ENCODE measurements around the gene RPLP2. TPM values are rescaled to one million over a fixed set of nuclear protein-coding genes. Genes with fewer than 3 reads are reported as not detected.

The RPLP2 gene
- total and polyA plus RNA-seq, 2 experiments from 2014 or later: 263 to 726 TPM

DNA sequence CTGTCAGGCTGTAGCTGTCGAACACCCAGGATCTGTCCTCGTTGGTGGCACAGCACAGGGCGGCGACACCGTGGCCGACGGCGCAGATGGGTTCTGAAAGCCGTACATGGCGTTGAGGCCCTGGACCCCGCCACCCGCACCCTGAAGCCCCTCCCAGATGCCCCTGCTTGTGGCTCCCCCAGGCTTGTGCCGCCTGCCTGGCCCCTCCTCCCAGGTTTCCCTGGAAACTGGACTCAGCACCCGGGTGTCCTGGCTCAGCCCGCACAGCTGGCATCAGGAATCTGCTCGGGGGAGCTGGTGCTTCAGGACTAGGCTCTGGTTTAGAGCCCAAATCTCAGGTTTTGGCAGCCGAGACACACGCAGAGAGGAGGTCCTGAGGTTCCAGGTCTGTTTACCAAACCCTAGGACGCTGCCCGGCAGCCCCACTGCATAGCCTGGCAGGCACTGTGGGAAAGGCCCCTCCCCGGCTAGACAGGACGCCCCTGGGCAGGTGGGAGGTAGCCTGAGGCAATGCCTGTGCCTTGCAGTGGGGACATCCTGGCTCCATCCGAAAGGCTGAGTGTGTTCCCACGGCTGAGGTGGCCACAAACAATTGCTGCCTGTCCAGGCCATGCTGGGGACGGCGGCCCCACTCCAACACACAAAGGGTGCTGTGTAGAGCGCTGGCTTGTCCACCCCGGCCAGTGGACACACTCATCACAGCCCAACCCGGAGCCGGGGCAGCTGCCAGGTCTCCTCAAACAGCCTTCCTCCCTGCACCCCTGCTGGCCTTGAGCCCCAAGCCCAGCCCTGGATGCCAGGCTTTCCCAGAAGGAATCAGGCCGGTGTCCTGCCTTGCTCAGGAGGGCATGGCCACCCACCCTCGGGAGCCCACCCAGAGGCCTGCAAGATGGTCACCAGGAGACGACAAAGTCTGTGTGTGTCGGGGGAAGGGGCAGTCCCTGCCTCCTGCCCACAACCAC, 37.1 kb upstream of the RPLP2 start:
- Histone ChIP-seq H2AFZ (no peak overlapping the region), H3K9me2 (ENCODE audit: insufficient read depth) (no peaks in the 10 kb centered on the region), H3K9me3 (ENCODE audit: low read depth) (no peaks in the 10 kb centered on the region), H3K4me2 (ENCODE audit: unreplicated experiment) (no peak overlapping the region), H3K27ac (no peak overlapping the region), H3K36me3 (ENCODE audit: low read depth) (peaks cover 9% of the 10 kb centered on the region; the same call in 1 of the 2 replicates), H3K4me1 (ENCODE audit: insufficient read depth) (peaks cover 10% of the 10 kb centered on the region), H4K20me1 (ENCODE audit: insufficient read depth) (no peaks in the 10 kb centered on the region), H3K79me2 (ENCODE audit: insufficient read depth) (peaks cover 72% of the 10 kb centered on the region), H3K27me3 (replicated peaks; ENCODE audit: insufficient read depth) (no peaks in the 10 kb centered on the region), H3K9ac (no peak overlapping the region), H3F3A (ENCODE audit: insufficient read depth) (0 out of 2 replicates have a peak, but pooled peaks cover 4% of the 10 kb centered on the region), H3K4me3 (no peak overlapping the region)
- WGBS, 2 experiments (ENCODE audit: low coverage in 1 of 2, low lambda C conversion rate in 2 of 2, missing lambda C conversion rate in 2 of 2): 81 to 87% methylated on average over 28 to 30 of the region's 34 CpGs
- DNase-seq: no peak
- in situ Hi-C loops (cut with MboI): no loop called here
- no peak for TF ChIP-seq EZH2 (IDR thresholded peaks at IDR 0.05; ENCODE audit: insufficient read depth, poor library complexity, severe bottlenecking)
- TF ChIP-seq EZH2phosphoT487 (IDR thresholded peaks at IDR 0.05; ENCODE audit: insufficient read depth, low read depth): no peak

DNA sequence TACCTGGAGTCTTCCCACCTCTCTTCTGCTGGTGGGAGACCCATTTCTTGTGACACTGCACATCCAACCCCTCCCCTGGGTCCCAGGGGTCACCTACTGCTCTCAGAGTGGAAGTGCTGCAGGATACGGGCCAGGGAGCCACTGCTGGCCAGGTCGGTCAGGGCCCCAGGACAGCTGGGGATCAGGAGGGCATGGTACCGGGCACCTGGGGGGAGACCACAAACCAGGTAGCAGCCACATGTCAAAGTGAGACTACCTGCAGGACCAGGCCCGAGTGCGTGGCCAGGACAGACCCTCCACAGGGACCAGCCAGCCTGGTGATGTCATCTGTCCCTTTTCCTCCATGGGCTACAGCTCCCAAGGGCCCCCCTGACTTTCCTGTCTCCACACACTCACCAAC, 36.3 kb upstream of the RPLP2 start:
- 90 to 95% methylated on average over 5 of the region's 5 CpGs for WGBS, 2 experiments (ENCODE audit: low coverage in 1 of 2, low lambda C conversion rate in 2 of 2, missing lambda C conversion rate in 2 of 2)
- Histone ChIP-seq H3K9me3 (ENCODE audit: low read depth) (no peaks in the 10 kb centered on the region), H3K9ac (no peak overlapping the region), H3F3A (ENCODE audit: insufficient read depth) (0 out of 2 replicates have a peak, but pooled peaks cover 4% of the 10 kb centered on the region), H3K4me1 (ENCODE audit: insufficient read depth) (peaks cover 15% of the 10 kb centered on the region), H3K36me3 (ENCODE audit: low read depth) (peaks cover 9% of the 10 kb centered on the region; the same call in 1 of the 2 replicates), H3K4me2 (ENCODE audit: unreplicated experiment) (no peak overlapping the region), H3K79me2 (ENCODE audit: insufficient read depth) (peaks cover 79% of the 10 kb centered on the region), H3K4me3 (no peak overlapping the region), H4K20me1 (ENCODE audit: insufficient read depth) (no peaks in the 10 kb centered on the region), H3K9me2 (ENCODE audit: insufficient read depth) (no peaks in the 10 kb centered on the region), H2AFZ (no peak overlapping the region), H3K27ac (no peak overlapping the region), H3K27me3 (replicated peaks; ENCODE audit: insufficient read depth) (no peaks in the 10 kb centered on the region)
- in situ Hi-C loops (cut with MboI): no loop called here
- TF ChIP-seq EZH2 (IDR thresholded peaks at IDR 0.05; ENCODE audit: insufficient read depth, poor library complexity, severe bottlenecking): no peak
- no peak for TF ChIP-seq EZH2phosphoT487 (IDR thresholded peaks at IDR 0.05; ENCODE audit: insufficient read depth, low read depth)
- DNase-seq: no peak

DNA sequence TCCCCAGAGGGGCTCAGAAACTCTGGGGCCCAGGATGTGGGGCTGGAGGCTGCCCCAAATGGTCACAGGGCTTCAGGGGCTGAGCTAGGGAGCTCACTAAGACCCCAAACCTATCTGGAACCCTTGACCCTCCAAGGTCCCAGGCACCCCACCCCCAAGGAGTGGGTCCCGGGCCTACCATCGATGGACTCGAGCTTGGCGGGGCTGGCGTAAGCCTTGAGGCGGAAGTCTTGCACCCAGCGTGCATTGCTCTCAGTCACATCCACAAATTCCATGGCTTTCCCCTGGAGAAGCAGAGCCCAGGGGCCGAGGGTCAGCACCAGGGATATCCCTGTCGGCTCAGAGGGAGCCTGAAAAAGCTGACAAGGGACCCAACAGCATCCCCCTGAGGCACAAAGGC, 35.9 kb upstream of the RPLP2 start:
- 96 to 99% methylated on average over 9 of the region's 9 CpGs for WGBS, 2 experiments (ENCODE audit: low coverage in 1 of 2, low lambda C conversion rate in 2 of 2, missing lambda C conversion rate in 2 of 2)
- Histone ChIP-seq H3K4me2 (ENCODE audit: unreplicated experiment) (no peak overlapping the region), H3F3A (ENCODE audit: insufficient read depth) (no peaks in the 10 kb centered on the region), H3K9me2 (ENCODE audit: insufficient read depth) (no peaks in the 10 kb centered on the region), H4K20me1 (ENCODE audit: insufficient read depth) (no peaks in the 10 kb centered on the region), H3K4me1 (ENCODE audit: insufficient read depth) (peaks cover 15% of the 10 kb centered on the region), H3K9me3 (ENCODE audit: low read depth) (no peaks in the 10 kb centered on the region), H3K27me3 (replicated peaks; ENCODE audit: insufficient read depth) (no peaks in the 10 kb centered on the region), H2AFZ (no peak overlapping the region), H3K27ac (no peak overlapping the region), H3K4me3 (no peak overlapping the region), H3K9ac (no peak overlapping the region), H3K79me2 (ENCODE audit: insufficient read depth) (peaks cover 83% of the 10 kb centered on the region), H3K36me3 (ENCODE audit: low read depth) (peaks cover 9% of the 10 kb centered on the region; the same call in 1 of the 2 replicates)
- no peak for DNase-seq
- TF ChIP-seq EZH2phosphoT487 (IDR thresholded peaks at IDR 0.05; ENCODE audit: insufficient read depth, low read depth): no peak
- no peak for TF ChIP-seq EZH2 (IDR thresholded peaks at IDR 0.05; ENCODE audit: insufficient read depth, poor library complexity, severe bottlenecking)
- in situ Hi-C loops (cut with MboI): no loop called here

DNA sequence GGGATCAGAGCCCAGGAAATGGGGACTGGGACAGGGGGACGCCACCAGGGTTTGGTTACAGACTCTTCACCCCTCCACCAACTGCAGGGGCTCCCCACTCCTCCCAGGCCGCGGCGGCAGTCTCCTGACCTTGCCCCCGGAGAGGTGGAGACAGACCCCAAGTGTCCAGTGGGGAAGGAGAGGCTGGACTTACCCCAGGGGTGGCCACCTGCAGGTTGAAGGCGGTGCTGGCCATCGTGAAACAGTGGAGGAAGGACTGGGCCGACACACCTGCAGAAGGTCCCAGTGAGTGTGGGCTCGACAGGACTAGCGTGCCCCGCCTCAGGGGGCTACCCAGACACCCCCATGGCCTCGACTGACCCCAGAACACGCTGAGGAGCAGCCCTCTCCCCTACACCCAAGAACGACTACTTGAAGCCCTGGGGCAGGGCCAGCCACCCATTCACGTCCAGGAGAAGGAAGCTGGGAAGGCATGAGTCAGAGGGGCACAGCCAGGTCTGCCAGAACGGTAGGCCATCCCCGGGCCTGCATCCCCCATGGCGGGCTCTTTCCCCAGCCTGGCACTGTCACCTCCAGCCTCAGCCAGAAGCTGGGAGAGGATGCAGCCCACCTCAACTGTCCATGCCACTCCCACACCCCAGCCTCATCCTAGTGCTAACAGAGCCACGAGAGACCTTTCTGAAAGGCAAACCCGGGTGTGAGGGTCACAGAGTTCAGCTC, 34.7 kb upstream of the RPLP2 start:
- WGBS, 2 experiments (ENCODE audit: low coverage in 1 of 2, low lambda C conversion rate in 2 of 2, missing lambda C conversion rate in 2 of 2): 44 to 49% methylated on average over 19 to 20 of the region's 20 CpGs
- H3F3A ChIP-seq (ENCODE audit: insufficient read depth): no peaks in the 10 kb centered on the region
- H3K9me2 ChIP-seq (ENCODE audit: insufficient read depth): no peaks in the 10 kb centered on the region
- no peaks in the 10 kb centered on the region for H3K27me3 ChIP-seq (replicated peaks; ENCODE audit: insufficient read depth)
- peak overlapping the region; percentile 86 for H3K4me3 ChIP-seq
- H3K9ac ChIP-seq: peak overlapping the region; percentile 94
- peaks cover 89% of the 10 kb centered on the region for H3K79me2 ChIP-seq (ENCODE audit: insufficient read depth)
- DNase-seq: peak; percentile 78
- peaks cover 6% of the 10 kb centered on the region; the same call in 1 of the 2 replicates for H3K36me3 ChIP-seq (ENCODE audit: low read depth)
- H3K9me3 ChIP-seq (ENCODE audit: low read depth): no peaks in the 10 kb centered on the region
- no peaks in the 10 kb centered on the region for H4K20me1 ChIP-seq (ENCODE audit: insufficient read depth)
- peak overlapping the region; percentile 88 for H3K4me2 ChIP-seq (ENCODE audit: unreplicated experiment)
- TF ChIP-seq EZH2phosphoT487 (IDR thresholded peaks at IDR 0.05; ENCODE audit: insufficient read depth, low read depth): no peak
- no peak for TF ChIP-seq EZH2 (IDR thresholded peaks at IDR 0.05; ENCODE audit: insufficient read depth, poor library complexity, severe bottlenecking)
- in situ Hi-C loops (cut with MboI): no loop called here
- peak overlapping the region; percentile 16; the same call in 1 of the 2 replicates for H3K27ac ChIP-seq
- H3K4me1 ChIP-seq (ENCODE audit: insufficient read depth): peaks cover 15% of the 10 kb centered on the region
- H2AFZ ChIP-seq: no peak overlapping the region

Data from GM23248 (cell line).